Measurements from ENCODE around the gene SMG6.

Gene SMG6

DNA sequence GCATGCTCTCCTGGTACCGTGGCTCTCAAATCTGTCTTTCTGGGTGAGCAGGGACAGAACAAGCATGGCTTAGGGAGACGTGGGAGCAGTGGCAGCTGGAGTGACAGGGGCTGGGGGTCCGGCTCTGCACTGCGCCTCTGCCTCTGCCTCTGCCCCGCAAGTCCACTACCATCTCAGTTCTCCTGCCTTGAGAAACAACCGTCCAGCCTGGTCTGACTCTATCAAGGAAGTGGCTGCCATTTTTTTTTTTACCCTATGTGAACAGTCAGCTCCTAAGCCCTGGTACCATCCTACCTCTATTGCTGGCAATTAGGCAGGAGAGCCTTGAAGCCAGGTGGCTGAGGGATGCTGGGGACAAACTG is 232.6 kb downstream of the SMG6 start:
- POLR2A ChIA-PET (ENCODE audit: low non-redundant PET), result no interaction called here
- CTCF ChIA-PET, result interaction anchor here (0.9 kb wide), 1 partner anchor 20 kb away, joined by 3 read pairs; no protein-coding TSS in a partner anchor

DNA sequence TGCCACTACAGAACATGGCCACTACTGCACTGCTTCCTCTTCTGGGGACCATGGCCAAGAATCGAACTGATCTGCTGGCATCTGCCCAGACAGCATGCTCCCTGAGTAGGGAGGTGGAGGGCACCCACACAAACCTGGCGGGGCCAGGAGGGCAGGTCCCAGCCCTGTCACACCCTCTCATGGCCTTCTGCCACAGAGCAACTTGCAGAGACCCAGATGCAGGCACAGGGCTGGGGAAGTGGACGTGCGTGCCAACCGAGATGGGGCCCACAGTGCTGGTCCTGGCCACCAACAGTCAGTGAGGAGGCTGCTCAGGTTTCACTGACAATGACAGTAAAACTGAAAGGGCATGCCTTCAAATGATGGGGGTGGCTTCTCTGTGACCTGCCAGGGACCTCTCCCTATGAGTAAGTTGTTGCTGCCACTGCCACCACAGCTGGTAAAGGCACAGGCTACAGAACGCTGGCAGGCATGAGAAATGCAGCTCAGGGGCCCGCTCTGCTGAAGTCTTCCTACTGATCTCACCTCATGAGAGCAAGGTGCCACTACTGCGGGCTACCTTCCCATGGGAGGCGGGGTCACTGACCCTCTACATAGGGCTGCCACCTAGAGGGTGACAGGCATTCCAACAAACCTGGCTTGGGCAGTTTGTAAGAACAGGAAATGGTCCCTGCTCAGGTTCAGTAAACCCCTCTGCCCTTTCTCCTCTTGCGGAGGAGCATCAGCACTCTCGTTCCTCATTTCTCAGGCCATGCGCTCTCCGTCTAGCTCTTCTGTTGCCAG is 233.2 kb downstream of the SMG6 start:
- H3K27ac ChIP-seq, result peak overlapping the region; percentile 26
- CTCF ChIA-PET, result interaction anchor here (0.9 kb wide), 1 partner anchor 21 kb away, joined by 3 read pairs; no protein-coding TSS in a partner anchor

More for the DNA sequence above, 232.6 kb downstream of the SMG6 start:
- TF ChIP-seq, protein P1, sequence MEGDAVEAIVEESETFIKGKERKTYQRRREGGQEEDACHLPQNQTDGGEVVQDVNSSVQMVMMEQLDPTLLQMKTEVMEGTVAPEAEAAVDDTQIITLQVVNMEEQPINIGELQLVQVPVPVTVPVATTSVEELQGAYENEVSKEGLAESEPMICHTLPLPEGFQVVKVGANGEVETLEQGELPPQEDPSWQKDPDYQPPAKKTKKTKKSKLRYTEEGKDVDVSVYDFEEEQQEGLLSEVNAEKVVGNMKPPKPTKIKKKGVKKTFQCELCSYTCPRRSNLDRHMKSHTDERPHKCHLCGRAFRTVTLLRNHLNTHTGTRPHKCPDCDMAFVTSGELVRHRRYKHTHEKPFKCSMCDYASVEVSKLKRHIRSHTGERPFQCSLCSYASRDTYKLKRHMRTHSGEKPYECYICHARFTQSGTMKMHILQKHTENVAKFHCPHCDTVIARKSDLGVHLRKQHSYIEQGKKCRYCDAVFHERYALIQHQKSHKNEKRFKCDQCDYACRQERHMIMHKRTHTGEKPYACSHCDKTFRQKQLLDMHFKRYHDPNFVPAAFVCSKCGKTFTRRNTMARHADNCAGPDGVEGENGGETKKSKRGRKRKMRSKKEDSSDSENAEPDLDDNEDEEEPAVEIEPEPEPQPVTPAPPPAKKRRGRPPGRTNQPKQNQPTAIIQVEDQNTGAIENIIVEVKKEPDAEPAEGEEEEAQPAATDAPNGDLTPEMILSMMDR (conservative IDR thresholded peaks at IDR 0.05; ENCODE audit: low read depth), result no peak
- peak overlapping the region; percentile 26; the same call in 1 of the 2 replicates for H3K27ac ChIP-seq
- no peak for DNase-seq (ENCODE audit: low spot score)

DNA sequence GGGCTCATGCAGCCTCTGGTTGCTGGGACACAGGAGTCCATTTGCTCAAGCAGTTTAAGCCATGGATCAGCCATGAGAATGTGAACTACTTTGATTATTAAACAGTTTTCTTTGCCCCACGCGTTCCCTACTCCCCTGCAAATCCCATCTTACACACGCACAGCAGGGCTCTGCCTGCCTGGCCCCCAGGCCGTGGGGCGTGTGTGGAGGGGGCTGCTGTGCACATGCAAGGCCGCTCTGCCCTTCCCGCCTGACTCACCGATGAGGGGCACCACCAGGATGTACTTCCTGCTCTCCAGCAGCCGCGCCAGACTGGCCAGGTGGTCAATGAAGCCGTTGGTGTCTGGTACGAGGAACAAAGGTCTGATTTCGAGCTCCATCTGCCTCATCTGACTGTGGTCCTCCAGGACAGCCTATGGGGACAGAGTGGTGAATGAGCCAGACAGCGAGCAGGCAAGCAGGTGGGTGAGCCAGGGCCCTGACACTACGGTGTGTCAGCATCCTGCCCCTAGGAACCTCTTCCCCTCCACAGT is 235.0 kb downstream of the SMG6 start:
- ChIA-PET POLR2A (ENCODE audit: low non-redundant PET) (no interaction called here), CTCF (no interaction called here)
- peak overlapping the region; percentile 51 for H3K27ac ChIP-seq
- no peak for DNase-seq (ENCODE audit: low spot score)
- TF ChIP-seq, protein P1 (conservative IDR thresholded peaks at IDR 0.05; ENCODE audit: low read depth), result no peak

More for the DNA sequence above, 233.2 kb downstream of the SMG6 start:
- POLR2A ChIA-PET (ENCODE audit: low non-redundant PET), result no interaction called here
- no peak for DNase-seq (ENCODE audit: low spot score)
- TF ChIP-seq, protein P1 (conservative IDR thresholded peaks at IDR 0.05; ENCODE audit: low read depth), result no peak

DNA sequence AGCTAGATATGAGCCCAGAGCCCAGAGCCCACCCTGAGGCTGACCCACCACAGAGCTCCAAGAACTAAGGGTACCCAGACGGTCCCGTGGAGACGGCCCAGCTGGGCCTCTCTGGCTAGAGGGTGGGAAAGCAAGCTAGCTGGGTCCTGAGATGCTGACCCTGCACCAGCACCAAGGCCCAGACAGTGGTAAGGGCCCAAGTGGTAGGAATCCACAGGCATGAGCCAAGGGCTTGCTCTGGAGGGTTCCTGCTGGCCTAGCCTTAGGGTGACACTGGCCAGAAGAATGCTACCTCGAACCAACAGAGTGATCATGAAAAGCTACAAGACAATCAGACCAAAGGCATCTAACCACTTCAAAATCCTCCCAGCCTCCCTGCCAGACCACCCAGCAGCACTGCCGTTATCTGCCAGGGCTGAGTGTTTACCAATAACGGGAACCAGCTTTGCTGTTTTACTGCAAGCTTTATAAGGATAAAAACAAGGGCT is 235.5 kb downstream of the SMG6 start:
- DNase-seq (ENCODE audit: low spot score), result no peak
- H3K27ac ChIP-seq, result peak overlapping the region; percentile 51
- CTCF ChIA-PET, result interaction anchor here (0.6 kb wide), 1 partner anchor 249 kb away, joined by 3 read pairs; no protein-coding TSS in a partner anchor
- POLR2A ChIA-PET (ENCODE audit: low non-redundant PET), result no interaction called here
- TF ChIP-seq, protein P1 (conservative IDR thresholded peaks at IDR 0.05; ENCODE audit: low read depth), result no peak

GRCh38 chr17:2067608-2068024 is 236.0 kb downstream of the SMG6 start:
- ChIA-PET CTCF (interaction anchor here (0.6 kb wide), 1 partner anchor 250 kb away, joined by 3 read pairs; no protein-coding TSS in a partner anchor), POLR2A (ENCODE audit: low non-redundant PET) (no interaction called here)
- TF ChIP-seq, protein P1 (conservative IDR thresholded peaks at IDR 0.05; ENCODE audit: low read depth), result no peak
- peak overlapping the region; percentile 51 for H3K27ac ChIP-seq
- no peak for DNase-seq (ENCODE audit: low spot score)

GRCh38 chr17:2067048-2067561 is 236.5 kb downstream of the SMG6 start:
- H3K27ac ChIP-seq, result peak overlapping the region; percentile 51
- no peak for DNase-seq (ENCODE audit: low spot score)
- TF ChIP-seq, protein P1 (conservative IDR thresholded peaks at IDR 0.05; ENCODE audit: low read depth), result no peak
- ChIA-PET POLR2A (ENCODE audit: low non-redundant PET) (no interaction called here), CTCF (interaction anchor here (0.7 kb wide), 1 partner anchor 13 kb away, joined by 3 read pairs; the partner anchor contains the start of gene HIC1)
